ENCODE results near the gene KCNG4.

KCNG4 gene, protein sequence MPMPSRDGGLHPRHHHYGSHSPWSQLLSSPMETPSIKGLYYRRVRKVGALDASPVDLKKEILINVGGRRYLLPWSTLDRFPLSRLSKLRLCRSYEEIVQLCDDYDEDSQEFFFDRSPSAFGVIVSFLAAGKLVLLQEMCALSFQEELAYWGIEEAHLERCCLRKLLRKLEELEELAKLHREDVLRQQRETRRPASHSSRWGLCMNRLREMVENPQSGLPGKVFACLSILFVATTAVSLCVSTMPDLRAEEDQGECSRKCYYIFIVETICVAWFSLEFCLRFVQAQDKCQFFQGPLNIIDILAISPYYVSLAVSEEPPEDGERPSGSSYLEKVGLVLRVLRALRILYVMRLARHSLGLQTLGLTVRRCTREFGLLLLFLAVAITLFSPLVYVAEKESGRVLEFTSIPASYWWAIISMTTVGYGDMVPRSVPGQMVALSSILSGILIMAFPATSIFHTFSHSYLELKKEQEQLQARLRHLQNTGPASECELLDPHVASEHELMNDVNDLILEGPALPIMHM

GRCh38 chr16:84239909-84240308, at the start of gene KCNG4:
TSS of gene KCNG4 (minus strand) at chr16:84240012. CDS start at chr16:84237485, 2,527 bp downstream.
- DNase-seq = no peak

DNA sequence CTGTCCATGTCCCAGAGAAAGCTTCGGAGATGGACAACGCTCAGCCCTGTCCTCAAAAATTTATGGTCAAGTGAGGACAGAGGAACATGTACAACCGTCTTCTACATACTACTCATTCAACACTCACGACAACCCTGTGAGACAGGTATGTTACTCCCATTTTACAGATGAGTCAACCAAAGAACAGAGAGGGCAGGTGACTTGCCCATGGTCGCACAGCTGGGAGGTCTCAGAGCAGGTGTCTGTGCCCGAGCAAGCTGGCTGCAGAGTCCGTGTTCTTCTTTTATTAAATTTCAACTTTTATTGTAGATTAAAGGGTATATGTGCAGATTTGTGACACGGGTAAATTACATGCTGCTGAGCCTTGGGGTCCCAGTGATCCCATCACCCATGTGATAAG, 49.1 kb upstream of the KCNG4 start:
- no peak for DNase-seq

DNA sequence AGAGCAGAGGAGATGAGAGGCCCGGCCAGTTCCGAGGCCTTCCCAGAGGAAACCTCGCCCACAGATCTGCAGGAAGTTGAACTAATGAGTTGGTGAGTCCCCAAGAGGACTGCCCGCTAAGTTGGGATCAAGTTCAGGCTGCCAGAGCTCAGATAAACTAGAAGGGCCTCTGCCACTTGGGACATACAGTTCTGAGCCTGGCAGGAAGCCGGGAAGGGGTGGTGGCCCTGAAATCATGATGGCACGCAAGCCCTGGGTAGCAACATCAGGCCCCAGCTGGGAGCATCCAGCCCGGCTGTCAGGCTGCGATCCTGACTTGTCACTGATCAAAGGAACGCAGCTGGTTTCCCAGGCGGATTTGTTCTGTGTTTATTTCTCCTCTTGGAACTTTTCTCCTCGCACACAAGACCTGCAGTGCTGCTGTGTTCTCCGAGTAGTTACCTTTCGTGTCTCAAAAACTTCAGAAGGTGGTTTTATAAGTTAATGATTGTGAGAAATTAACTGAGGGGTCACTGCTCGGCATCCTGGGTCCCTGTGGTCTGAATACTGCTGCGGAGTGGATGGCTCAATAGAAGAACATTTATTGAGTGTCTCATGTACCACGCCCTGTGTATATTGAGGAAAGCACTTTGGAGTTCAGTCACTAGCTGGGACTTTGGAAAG, 46.9 kb upstream of the KCNG4 start:
- no peak for DNase-seq

DNA sequence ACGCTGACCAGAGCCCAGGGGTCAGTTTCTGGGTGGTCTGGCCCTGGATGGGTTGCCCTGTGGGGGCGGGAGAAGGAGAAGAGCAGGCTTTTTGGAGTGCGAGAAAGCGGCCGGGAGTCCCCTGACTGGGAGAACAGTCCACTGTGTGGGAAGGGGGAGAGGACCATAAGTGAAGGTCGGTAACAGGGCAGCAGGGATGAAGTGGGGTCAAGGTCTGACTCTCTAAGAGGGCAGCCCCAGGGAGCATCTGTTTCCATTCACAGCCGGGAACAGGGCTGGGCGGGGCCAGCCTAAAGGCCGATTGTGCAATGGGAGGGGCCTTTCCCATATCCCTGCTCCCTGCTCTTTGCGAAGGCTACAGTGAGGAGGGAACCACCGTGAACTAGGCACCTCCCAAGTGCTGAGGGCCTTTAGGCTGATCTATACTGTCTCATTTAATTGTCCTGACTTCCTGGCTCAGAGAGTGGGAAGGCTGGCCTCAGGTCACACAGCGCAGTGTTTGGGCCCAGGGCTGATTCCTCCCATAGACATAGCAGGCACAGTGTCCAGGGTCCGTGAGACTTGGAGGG, 44.4 kb upstream of the KCNG4 start:
- no peak for DNase-seq

DNA sequence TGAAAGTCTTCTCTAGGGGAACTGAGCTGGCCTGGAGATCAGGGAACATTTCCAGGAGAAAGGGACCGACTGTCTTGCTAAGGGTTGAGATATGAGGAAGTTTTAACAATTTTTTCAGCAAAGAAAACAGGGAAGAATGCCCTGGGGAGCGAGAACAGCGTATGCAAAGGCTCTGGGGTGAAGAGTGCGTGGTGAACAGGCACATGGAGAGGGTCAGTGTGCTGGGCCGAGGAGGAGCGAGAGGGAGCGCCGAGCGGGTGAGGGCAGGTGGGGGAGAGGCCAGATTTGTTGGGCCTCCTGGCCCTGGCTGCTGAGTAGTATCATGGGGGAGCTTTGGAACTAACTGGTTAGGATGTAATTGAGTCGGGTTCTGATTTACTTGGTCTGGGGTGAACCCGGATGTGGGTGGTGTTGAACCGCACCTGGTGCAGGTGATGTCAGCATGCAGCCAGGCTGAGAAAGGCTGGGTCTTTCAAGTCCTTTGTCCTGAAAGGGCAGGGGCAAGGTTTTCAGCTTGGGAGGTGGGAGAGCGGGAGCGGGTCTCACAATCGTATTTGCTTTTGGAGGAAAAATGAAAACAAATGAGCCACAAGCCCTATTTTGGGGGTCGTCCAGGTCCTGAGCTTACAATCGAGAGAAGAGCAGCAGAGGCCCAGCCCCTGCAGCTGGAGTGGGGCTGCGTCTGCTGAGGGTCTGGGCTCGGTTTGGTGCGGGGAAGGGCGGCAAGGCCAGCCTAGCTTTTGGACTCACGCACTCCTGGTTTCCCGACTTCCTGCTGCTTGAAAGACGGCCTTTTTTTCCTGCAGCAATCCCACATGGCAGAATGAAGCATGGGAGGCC, 43.7 kb upstream of the KCNG4 start:
- no peak for DNase-seq

DNA sequence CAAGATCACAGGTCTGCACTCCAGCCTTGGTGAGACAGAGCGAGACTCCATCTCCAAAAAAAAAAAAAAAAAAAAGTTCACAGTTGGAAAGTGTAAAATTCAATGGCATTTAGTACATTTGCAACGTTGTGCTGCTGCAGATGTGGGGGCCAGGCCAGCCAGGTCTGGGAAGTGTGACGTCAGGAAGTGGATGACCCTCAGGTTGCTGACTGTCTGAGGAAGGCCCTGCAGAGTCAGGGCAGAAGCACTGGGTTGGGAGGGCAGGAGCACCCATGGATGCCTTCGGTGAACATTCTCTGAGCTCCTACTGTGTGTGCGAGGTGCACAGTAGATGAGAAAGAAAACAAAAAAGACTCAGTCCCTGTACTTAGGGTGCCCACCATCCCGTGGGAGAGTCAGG, 42.7 kb upstream of the KCNG4 start:
- no peak for DNase-seq

- no peak for DNase-seq
Observed at GRCh38 chr16:84281074-84281473, 41.3 kb upstream of the KCNG4 start.

DNA sequence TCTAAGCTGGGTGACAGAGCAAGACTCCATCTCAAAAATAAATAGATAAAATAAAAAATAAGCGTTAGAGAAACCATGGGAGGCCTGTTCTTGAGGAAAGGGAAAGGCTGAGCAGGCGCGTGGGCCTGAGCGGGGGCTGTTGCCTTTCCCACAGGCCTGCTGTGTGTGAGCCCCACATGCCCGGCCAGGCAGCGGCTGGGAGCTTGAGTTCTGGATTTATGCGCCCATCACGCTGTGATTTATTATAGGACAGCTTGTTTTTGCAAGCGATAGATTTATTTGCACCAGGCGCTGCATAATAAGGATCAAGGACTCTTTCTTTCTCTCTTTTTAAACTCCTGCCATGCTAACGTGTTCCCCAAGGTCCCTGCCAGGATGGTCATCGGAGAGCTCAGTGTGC, 40.1 kb upstream of the KCNG4 start:
- DNase-seq = no peak

- no peak for DNase-seq
Observed at GRCh38 chr16:84278968-84279367, 39.2 kb upstream of the KCNG4 start.

- no peak for DNase-seq
Observed at GRCh38 chr16:84278333-84278732, 38.5 kb upstream of the KCNG4 start.

- peak; percentile 54 for DNase-seq
Observed at GRCh38 chr16:84277244-84277823, 37.5 kb upstream of the KCNG4 start.

DNA sequence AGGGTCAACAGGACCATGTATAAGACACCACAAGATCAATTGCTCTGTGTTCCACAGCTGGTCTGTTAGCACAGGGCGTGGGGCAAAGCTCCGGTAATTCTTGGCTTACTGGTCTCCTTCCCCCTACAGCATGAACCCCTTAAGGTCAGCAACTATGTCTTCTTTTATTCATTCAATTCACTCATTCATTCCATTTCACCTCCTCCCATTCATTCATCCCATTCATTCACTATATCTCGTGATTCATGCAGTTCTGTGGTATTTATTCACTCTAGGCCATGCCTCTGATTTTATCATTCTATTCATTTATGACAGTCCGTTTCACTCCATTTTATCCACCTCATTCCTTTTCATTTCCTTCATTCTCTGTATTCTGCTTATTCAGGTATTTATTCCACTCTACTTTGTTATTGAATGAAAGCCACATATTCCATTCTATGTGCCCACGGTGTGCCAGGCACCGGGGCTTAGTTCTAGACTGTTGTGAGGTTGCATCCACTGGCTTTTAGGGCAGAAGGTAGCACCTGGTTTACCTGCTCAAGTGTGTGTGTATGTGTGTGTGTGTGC, 35.9 kb upstream of the KCNG4 start:
- no peak for DNase-seq

DNA sequence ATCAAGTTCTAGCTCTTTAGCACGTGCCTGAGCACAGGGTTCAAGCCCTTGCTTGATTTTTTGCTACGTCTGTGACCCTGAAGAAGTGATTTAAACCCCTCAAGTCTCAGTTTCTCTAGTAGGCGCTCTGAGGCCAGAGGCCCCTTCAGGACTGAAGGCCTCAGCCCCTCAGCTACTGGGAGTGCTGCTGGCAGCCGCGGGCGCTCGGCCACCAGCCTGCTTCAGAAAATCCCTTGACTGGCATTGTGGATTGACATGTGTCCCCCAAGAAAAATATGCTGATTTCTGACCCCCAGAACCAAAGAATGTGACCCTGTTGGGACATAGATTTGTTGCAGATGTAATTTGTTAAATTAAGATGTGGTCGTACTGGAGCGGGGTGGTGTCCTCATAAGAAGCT, 34.7 kb upstream of the KCNG4 start:
- DNase-seq = no peak

DNA sequence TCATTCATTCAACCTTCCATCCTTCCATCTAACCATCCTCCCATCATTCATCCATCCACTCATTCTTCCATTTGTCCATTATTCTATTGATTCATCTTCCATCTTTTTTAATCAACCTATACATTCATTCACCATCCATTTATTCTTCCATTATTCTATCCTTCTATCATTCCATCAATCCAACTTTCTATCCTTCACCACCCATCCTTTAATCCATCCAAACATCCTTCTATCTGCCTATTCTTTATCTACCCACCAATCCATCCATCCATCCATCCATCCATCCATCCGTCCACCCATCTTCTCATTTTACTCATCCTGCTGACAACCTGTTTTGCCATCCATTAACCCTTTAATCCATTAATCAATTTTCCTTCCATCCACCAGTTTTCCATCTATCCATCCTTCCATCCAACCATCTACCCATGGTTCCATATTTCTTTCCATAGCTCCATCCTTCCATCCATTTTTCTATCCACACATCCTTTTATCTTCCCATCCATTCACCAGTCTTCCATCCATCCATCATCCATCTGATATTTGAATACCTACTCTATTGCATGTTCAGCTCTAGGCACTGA, 33.0 kb upstream of the KCNG4 start:
- no peak for DNase-seq

GRCh38 chr16:84271866-84272265, 32.1 kb upstream of the KCNG4 start:
- DNase-seq = no peak

GRCh38 chr16:84271037-84271436, 31.2 kb upstream of the KCNG4 start:
- DNase-seq = no peak

- no peak for DNase-seq
Observed at GRCh38 chr16:84270531-84270930, 30.7 kb upstream of the KCNG4 start.

GRCh38 chr16:84270071-84270470, 30.3 kb upstream of the KCNG4 start:
- DNase-seq = no peak

GRCh38 chr16:84268291-84269040, 28.7 kb upstream of the KCNG4 start:
- no peak for DNase-seq

DNA sequence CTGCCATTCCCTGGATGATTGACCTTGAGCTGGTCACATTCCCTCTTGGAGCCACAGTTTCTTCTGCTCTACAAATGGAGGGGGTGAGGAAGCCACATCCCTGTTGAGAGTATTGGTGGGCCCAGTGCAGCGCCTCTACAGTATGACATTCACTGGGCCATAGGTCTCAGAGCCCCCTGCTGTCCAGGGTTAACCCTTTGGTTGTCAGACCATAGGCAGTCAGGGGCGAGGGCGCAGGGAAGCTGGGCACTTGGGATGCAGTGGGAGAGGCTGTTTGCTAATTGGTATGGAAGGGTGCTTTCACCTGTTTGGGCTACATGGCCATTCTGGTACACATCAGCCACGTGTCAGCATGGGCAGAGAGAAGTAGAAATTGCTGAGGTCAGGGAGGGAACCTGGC, 27.6 kb upstream of the KCNG4 start:
- DNase-seq = no peak

GRCh38 chr16:84266451-84266850, 26.6 kb upstream of the KCNG4 start:
- DNase-seq = no peak

All from NCI-H1694 (cell line).